ENCODE measurements around the gene GJA5.
A peak's percentile ranks its signal among the peaks of the same experiment; 100 is the strongest.
"Not testable (repeated sequence)": the region's sequence is repeated elsewhere in the genome, so short reads cannot be mapped to it uniquely, and the experiment has no call there.

The GJA5 gene

GRCh38 chr1:147735423-147735822, 25.0 kb downstream of the GJA5 start:
- peak overlapping the region in 2 of 3 experiments; percentile 21 to 89 for H3K27ac Mint-ChIP-seq
- no peak overlapping the region for H3K4me3 Mint-ChIP-seq
- H3K4me1 Mint-ChIP-seq = peaks cover 33% of the 10 kb centered on the region
- no peak for TF ChIP-seq CTCF (IDR thresholded peaks at IDR 0.05; ENCODE audit: unreplicated experiment in 3 of 3)
- peaks cover 6% of the 10 kb centered on the region for H3K9me3 Mint-ChIP-seq
- H3K27me3 Mint-ChIP-seq (ENCODE audit: low read depth) = peaks cover 4% of the 10 kb centered on the region
- no peaks in the 10 kb centered on the region for H3K36me3 Mint-ChIP-seq (ENCODE audit: low read depth)

GRCh38 chr1:147734291-147734841, 26.0 kb downstream of the GJA5 start:
- peaks cover 23% of the 10 kb centered on the region for H3K4me1 Mint-ChIP-seq
- not testable (repeated sequence) for H3K9me3 Mint-ChIP-seq; H3K36me3 Mint-ChIP-seq (ENCODE audit: low read depth); H3K4me3 Mint-ChIP-seq; H3K27me3 Mint-ChIP-seq (ENCODE audit: low read depth)
- H3K27ac Mint-ChIP-seq = peak overlapping the region in 2 of 3 experiments; percentile 31 to 89

- H3K27me3 Mint-ChIP-seq (ENCODE audit: low read depth) = no peaks in the 10 kb centered on the region
- H3K4me3 Mint-ChIP-seq = no peak overlapping the region
- H3K27ac Mint-ChIP-seq = no peak overlapping the region
- no peaks in the 10 kb centered on the region for H3K36me3 Mint-ChIP-seq (ENCODE audit: low read depth)
- peaks cover 5% of the 10 kb centered on the region for H3K4me1 Mint-ChIP-seq
- TF ChIP-seq CTCF (IDR thresholded peaks at IDR 0.05; ENCODE audit: unreplicated experiment in 3 of 3) = no peak
- H3K9me3 Mint-ChIP-seq = peaks cover 6% of the 10 kb centered on the region
Measured at GRCh38 chr1:147729315-147729714, 31.1 kb downstream of the GJA5 start.

- no peak for TF ChIP-seq CTCF (IDR thresholded peaks at IDR 0.05; ENCODE audit: unreplicated experiment in 3 of 3)
- peaks cover 4% of the 10 kb centered on the region for H3K27me3 Mint-ChIP-seq (ENCODE audit: low read depth)
- no peaks in the 10 kb centered on the region for H3K36me3 Mint-ChIP-seq (ENCODE audit: low read depth)
- H3K4me3 Mint-ChIP-seq = no peak overlapping the region
- H3K9me3 Mint-ChIP-seq = peaks cover 3% of the 10 kb centered on the region
- no peak overlapping the region for H3K27ac Mint-ChIP-seq
- H3K4me1 Mint-ChIP-seq = peaks cover 10% of the 10 kb centered on the region
Measured at GRCh38 chr1:147726168-147726567, 34.2 kb downstream of the GJA5 start.

GRCh38 chr1:147725685-147726084, 34.7 kb downstream of the GJA5 start:
- Mint-ChIP-seq H3K4me1 (peaks cover 15% of the 10 kb centered on the region), H3K36me3 (ENCODE audit: low read depth) (no peaks in the 10 kb centered on the region), H3K27me3 (ENCODE audit: low read depth) (peaks cover 4% of the 10 kb centered on the region), H3K4me3 (no peak overlapping the region), H3K27ac (no peak overlapping the region), H3K9me3 (peaks cover under 1% of the 10 kb centered on the region)
- no peak for TF ChIP-seq CTCF (IDR thresholded peaks at IDR 0.05; ENCODE audit: unreplicated experiment in 3 of 3)

- no peaks in the 10 kb centered on the region for H3K9me3 Mint-ChIP-seq
- peaks cover 16% of the 10 kb centered on the region for H3K4me1 Mint-ChIP-seq
- H3K36me3 Mint-ChIP-seq (ENCODE audit: low read depth) = no peaks in the 10 kb centered on the region
- H3K4me3 Mint-ChIP-seq = no peak overlapping the region
- H3K27ac Mint-ChIP-seq = no peak overlapping the region
- peaks cover 4% of the 10 kb centered on the region for H3K27me3 Mint-ChIP-seq (ENCODE audit: low read depth)
- peak; percentile 48 to 75 (median 61) for TF ChIP-seq CTCF (IDR thresholded peaks at IDR 0.05; ENCODE audit: unreplicated experiment in 3 of 3)
Measured at GRCh38 chr1:147723691-147724323, 36.6 kb downstream of the GJA5 start.
